B cell (primary cell): ENCODE data around the gene SMCO1. TPM values are rescaled to one million over a fixed set of nuclear protein-coding genes. Genes with fewer than 3 reads are reported as not detected.

Source experiments
- ATAC-seq: fragments of 200-7000 bp; cut with Tn5 transposase; one replicate; pipeline ENCODE4 v1.10.0; 2021; ENCODE audit warnings: low read depth, mild to moderate bottlenecking, moderate number of reproducible peaks, moderate library complexity
- CTCF ChIA-PET: fragments of 350-600 bp; sonication (Branson Sonifier 250); formaldehyde crosslinking; loops from one replicate; lab custom pipeline; 2021; ENCODE audit warnings: antibody characterized with exemption, inconsistent platforms; lab: Charles Lee
- POLR2A ChIA-PET: fragments of 350-600 bp; sonication (Branson Sonifier 250); formaldehyde crosslinking; loops from one replicate; lab custom pipeline; 2021; ENCODE audit warnings: antibody characterized with exemption; lab: Charles Lee
- DNase-seq: peaks from one replicate; pipeline ENCODE4 v3.0.0; 2013
- H2AFZ ChIP-seq: 2 replicates; pipeline ENCODE4 v1.6.1; 2012; ENCODE audit warnings: mild to moderate bottlenecking, low read depth, low read length; ENCODE audit not compliant: insufficient read depth, poor library complexity, severe bottlenecking
- H3K27ac ChIP-seq, 2 donors: 1 replicate in 1 of 2; 2 replicates in 1 of 2; pipeline ENCODE4 v1.5.1; 2012 to 2013; ENCODE audit warnings: low read length in 2 of 2, mild to moderate bottlenecking in 2 of 2, moderate library complexity in 1 of 2
- H3K27me3 ChIP-seq, 4 experiments: fragments of 200-600 bp in 1 of 4; sonication (generic) in 1 of 4; replicated peaks in 1 of 4; 1 replicate in 2 of 4; 2 replicates in 2 of 4; pipeline versions ENCODE4 v1.6.1 to v1.7.0; 2013 to 2016; ENCODE audit warnings: low read length in 3 of 4, mild to moderate bottlenecking in 2 of 4, mixed read lengths in 1 of 4, moderate library complexity in 1 of 4; ENCODE audit not compliant: insufficient read depth in 4 of 4, control insufficient read depth in 3 of 4; ENCODE audit errors: control extremely low read depth in 1 of 4
- H3K36me3 ChIP-seq, 2 experiments: replicated peaks in 1 of 2; 1 replicate in 1 of 2; 2 replicates in 1 of 2; pipeline versions ENCODE4 v1.6.1 to v1.7.1; 2013; ENCODE audit warnings: low read length in 1 of 2; ENCODE audit not compliant: insufficient read depth in 2 of 2, control insufficient read depth in 1 of 2; ENCODE audit errors: control extremely low read depth in 1 of 2, extremely low read depth in 1 of 2
- H3K4me1 ChIP-seq, 2 donors: fragments of 200-600 bp in 1 of 2; sonication (generic) in 1 of 2; 1 replicate in 1 of 2; 2 replicates in 1 of 2; pipeline versions ENCODE4 v1.5.1 to v1.6.1; 2013 to 2017; ENCODE audit warnings: low read length in 2 of 2; ENCODE audit not compliant: control insufficient read depth in 2 of 2, insufficient read depth in 2 of 2
- H3K4me2 ChIP-seq: replicated peaks from 2 replicates; pipeline ENCODE3; 2012; ENCODE audit warnings: mild to moderate bottlenecking, low read depth, low read length; ENCODE audit not compliant: poor library complexity, severe bottlenecking
- H3K4me3 ChIP-seq, 5 experiments: fragments of 200-600 bp in 1 of 5; sonication (generic) in 1 of 5; 1 replicate in 3 of 5; 2 replicates in 2 of 5; pipeline versions ENCODE4 v1.5.1 to v1.7.0; 2011 to 2016; ENCODE audit warnings: low read length in 4 of 5, mild to moderate bottlenecking in 4 of 5, low read depth in 2 of 5, control low read depth in 1 of 5, moderate library complexity in 1 of 5; ENCODE audit not compliant: insufficient read depth in 1 of 5; ENCODE audit errors: control extremely low read depth in 1 of 5, extremely low read depth in 1 of 5
- H3K79me2 ChIP-seq: fragments of 200-600 bp; sonication (generic); one replicate; pipeline ENCODE4 v1.6.0; 2016; ENCODE audit warnings: low read length; ENCODE audit not compliant: control insufficient read depth, insufficient read depth
- H3K9ac ChIP-seq: fragments of 200-600 bp; sonication (generic); 2 replicates; pipeline ENCODE4 v1.6.1; 2017; ENCODE audit warnings: mild to moderate bottlenecking, low read length, moderate library complexity
- H3K9me3 ChIP-seq, 3 donors: one replicate each; pipeline versions ENCODE4 v1.6.1 to v1.7.1; 2013; ENCODE audit warnings: low read length in 2 of 3; ENCODE audit not compliant: control insufficient read depth in 2 of 3, insufficient read depth in 1 of 3; ENCODE audit errors: control extremely low read depth in 1 of 3
- H4K20me1 ChIP-seq: 2 replicates; pipeline ENCODE4 v1.6.0; 2012; ENCODE audit warnings: mild to moderate bottlenecking, low read length; ENCODE audit not compliant: insufficient read depth, control insufficient read depth, poor library complexity, severe bottlenecking
- H3K27ac Mint-ChIP-seq: one replicate; pipeline ENCODE4 v1.8.0; 2021; ENCODE audit warnings: mixed read lengths
- H3K27me3 Mint-ChIP-seq: one replicate; pipeline ENCODE4 v1.8.0; 2021; ENCODE audit warnings: mixed read lengths
- H3K4me1 Mint-ChIP-seq: one replicate; pipeline ENCODE4 v1.8.0; 2021; ENCODE audit warnings: mixed read lengths
- H3K4me3 Mint-ChIP-seq: one replicate; pipeline ENCODE4 v1.8.0; 2021; ENCODE audit warnings: mixed read lengths
- H3K9me3 Mint-ChIP-seq: one replicate; pipeline ENCODE4 v1.8.0; 2022; ENCODE audit warnings: mixed read lengths; ENCODE audit not compliant: insufficient read depth
- EZH2 ChIP-seq: IDR thresholded peaks from 2 replicates; pipeline ENCODE4 v1.6.1; 2012; ENCODE audit warnings: borderline replicate concordance, low read depth, mild to moderate bottlenecking, moderate library complexity, low read length; ENCODE audit not compliant: insufficient read depth, poor library complexity, severe bottlenecking
- WGBS: methylation state at CpG from one replicate; pipeline ENCODE4 v1.1.5; 2013; ENCODE audit warnings: missing lambda C conversion rate; ENCODE audit not compliant: insufficient coverage; 5-methylcytosine and 5-hydroxymethylcytosine counted together
- intact Hi-C: fragments of 100-400 bp; cut with micrococcal nuclease; formaldehyde crosslinking; loops from one replicate; pipeline ENCODE4 v1.10.0; 2022
- polyA plus RNA-seq: library from polyadenylated mRNA; depleted of rRNA; stranded (reverse); fragments of >200 nt; gene quantifications from 2 replicates; pipeline ENCODE4 v1.2.3, GENCODE V29; 2012
- total RNA-seq, 2 donors: library from RNA; stranded (reverse); fragments of 120-200 nt in 1 of 2; gene quantifications; 1 replicate in 1 of 2; 2 replicates in 1 of 2; pipeline versions ENCODE4 v1.2.3 to v1.2.4, GENCODE V29; 2013 to 2022
- TF ChIP-seq, protein P1 (sequence below): fragments of 200-600 bp; IDR thresholded peaks from one replicate; pipeline ENCODE4 v1.8.0; 2022; ENCODE audit warnings: antibody characterized with exemption, mild to moderate bottlenecking

The SMCO1 gene
- total and polyA plus RNA-seq, 2 donors (not counting 1 experiment from before 2014, with no cell fraction given), result not detected

DNA sequence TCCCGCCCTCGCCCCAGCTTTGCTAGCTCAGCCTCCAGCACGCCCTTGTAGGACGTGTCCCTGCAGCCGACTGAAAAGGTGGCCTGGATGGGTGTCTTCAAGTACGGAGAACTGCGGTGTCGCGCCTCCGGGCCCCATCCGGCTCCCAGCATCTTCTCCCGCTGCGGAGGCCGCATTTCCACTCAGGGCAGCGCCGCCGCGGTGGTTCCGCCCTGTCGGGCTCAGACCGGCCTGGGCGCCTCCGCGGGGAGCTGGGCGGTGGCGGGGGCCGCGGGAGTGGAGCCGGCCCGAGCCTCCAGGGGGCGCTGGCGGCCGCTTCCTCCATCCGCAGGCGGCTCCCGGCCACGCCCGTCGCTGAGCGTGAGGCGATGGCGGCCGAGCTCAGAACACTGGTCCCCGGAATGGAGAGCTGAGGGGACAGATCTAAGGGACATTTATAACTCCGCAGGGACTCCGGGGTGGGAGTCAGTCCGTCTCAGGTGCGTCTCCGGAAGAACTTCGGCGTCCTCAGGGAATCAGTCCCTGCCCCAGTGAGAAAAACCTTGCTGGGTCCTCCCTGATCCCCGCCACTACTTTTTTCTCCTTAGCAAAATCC is 13.6 kb upstream of the SMCO1 start:
- Histone ChIP-seq H3K27ac (no peak overlapping the region), H3K36me3 (no peaks in the 10 kb centered on the region), H3K27me3 (peaks cover 0 to 2% (median 0%) of the 10 kb centered on the region in 4 experiments), H4K20me1 (no peaks in the 10 kb centered on the region), H3K79me2 (no peaks in the 10 kb centered on the region), H2AFZ (peak overlapping the region; percentile 77), H3K9me3 (peaks cover 0 to 25% (median 0%) of the 10 kb centered on the region in 3 donors), H3K4me3 (peak overlapping the region; percentile 38 to 60 (median 38)), H3K9ac (peak overlapping the region; percentile 58), H3K4me2 (peak overlapping the region; percentile 78), H3K4me1 (peaks cover 6 to 8% of the 10 kb centered on the region in 2 donors)
- ChIA-PET CTCF (interaction anchor here (0.7 to 1.9 kb wide), 27 partner anchors 8 to 446 kb away, joined by 3 to 9 read pairs (median 5); partner anchors contain the start of genes CEP19, FBXO45, NRROS and PAK2), POLR2A (interaction anchor here (0.7 to 1.1 kb wide), 6 partner anchors 25 to 339 kb away, joined by 3 to 7 read pairs (median 3); partner anchors contain the start of genes FBXO45, RNF168, SENP5 and WDR53)
- Mint-ChIP-seq H3K27ac (peak overlapping the region; percentile 73), H3K4me1 (peaks cover 7% of the 10 kb centered on the region), H3K4me3 (peak overlapping the region; percentile 84), H3K9me3 (no peaks in the 10 kb centered on the region), H3K27me3 (peaks cover 3% of the 10 kb centered on the region)
- TF ChIP-seq, protein P1, sequence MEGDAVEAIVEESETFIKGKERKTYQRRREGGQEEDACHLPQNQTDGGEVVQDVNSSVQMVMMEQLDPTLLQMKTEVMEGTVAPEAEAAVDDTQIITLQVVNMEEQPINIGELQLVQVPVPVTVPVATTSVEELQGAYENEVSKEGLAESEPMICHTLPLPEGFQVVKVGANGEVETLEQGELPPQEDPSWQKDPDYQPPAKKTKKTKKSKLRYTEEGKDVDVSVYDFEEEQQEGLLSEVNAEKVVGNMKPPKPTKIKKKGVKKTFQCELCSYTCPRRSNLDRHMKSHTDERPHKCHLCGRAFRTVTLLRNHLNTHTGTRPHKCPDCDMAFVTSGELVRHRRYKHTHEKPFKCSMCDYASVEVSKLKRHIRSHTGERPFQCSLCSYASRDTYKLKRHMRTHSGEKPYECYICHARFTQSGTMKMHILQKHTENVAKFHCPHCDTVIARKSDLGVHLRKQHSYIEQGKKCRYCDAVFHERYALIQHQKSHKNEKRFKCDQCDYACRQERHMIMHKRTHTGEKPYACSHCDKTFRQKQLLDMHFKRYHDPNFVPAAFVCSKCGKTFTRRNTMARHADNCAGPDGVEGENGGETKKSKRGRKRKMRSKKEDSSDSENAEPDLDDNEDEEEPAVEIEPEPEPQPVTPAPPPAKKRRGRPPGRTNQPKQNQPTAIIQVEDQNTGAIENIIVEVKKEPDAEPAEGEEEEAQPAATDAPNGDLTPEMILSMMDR, result peak; percentile 82
- no peak for TF ChIP-seq EZH2
- intact Hi-C loops, result loop anchor here (1.0 to 5.0 kb wide), 3 partner anchors 26 to 276 kb away; partner anchors contain the start of genes FBXO45, RNF168 and WDR53
- peak; percentile 98 for ATAC-seq
- peak; percentile 83 for DNase-seq
- WGBS, result 3% methylated on average over 51 of the region's 52 CpGs

DNA sequence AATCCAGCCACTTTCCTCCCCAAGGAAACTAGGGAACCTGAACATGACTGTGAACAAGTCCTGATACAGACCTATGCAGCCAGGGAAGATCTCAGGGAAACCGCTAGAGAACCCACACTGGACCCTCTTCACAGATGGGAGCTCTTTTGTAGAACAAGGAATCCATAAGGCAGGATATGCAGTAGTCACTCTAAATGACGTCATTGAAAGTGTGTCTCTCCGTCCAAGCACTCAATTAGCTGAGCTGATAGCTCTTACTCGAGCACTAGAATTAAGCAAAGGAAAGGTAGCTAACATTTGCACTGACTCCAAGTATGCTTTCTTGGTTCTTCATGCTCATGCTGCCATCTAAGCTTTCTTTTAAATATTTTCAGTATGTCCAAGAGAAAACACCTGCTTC is 10.0 kb upstream of the SMCO1 start:
- no peak overlapping the region for H2AFZ ChIP-seq
- no peaks in the 10 kb centered on the region for H4K20me1 ChIP-seq
- ChIA-PET POLR2A (no interaction called here), CTCF (interaction anchor here (1.3 kb wide), 1 partner anchor 11 kb away, joined by 3 read pairs; no protein-coding TSS in a partner anchor)
- peaks cover 6 to 8% of the 10 kb centered on the region in 2 donors for H3K4me1 ChIP-seq
- no peak overlapping the region for H3K4me2 ChIP-seq
- Mint-ChIP-seq H3K4me3 (no peak overlapping the region), H3K4me1 (peaks cover 7% of the 10 kb centered on the region), H3K27ac (no peak overlapping the region), H3K27me3 (no peaks in the 10 kb centered on the region), H3K9me3 (peaks cover 19% of the 10 kb centered on the region)
- H3K27me3 ChIP-seq, result peaks cover 0 to 2% (median 0%) of the 10 kb centered on the region in 4 experiments
- H3K79me2 ChIP-seq, result no peaks in the 10 kb centered on the region
- H3K27ac ChIP-seq, result no peak overlapping the region
- H3K4me3 ChIP-seq, result no peak overlapping the region
- H3K9ac ChIP-seq, result no peak overlapping the region
- DNase-seq (no peak), ATAC-seq (no peak)
- TF ChIP-seq EZH2, result no peak
- TF ChIP-seq, protein P1, result no peak
- peaks cover 1 to 48% (median 22%) of the 10 kb centered on the region in 3 donors for H3K9me3 ChIP-seq
- intact Hi-C loops, result loop anchor here (5.0 kb wide), 1 partner anchor 273 kb away; no protein-coding TSS in a partner anchor
- WGBS, result 84% methylated on average over 3 of the region's 4 CpGs
- H3K36me3 ChIP-seq, result no peaks in the 10 kb centered on the region
